ENCODE measurements around the gene LIPA.

GRCh38 chr10:89185658-89186057 is 65.9 kb downstream of the LIPA start:
- TF ChIP-seq, protein P1, sequence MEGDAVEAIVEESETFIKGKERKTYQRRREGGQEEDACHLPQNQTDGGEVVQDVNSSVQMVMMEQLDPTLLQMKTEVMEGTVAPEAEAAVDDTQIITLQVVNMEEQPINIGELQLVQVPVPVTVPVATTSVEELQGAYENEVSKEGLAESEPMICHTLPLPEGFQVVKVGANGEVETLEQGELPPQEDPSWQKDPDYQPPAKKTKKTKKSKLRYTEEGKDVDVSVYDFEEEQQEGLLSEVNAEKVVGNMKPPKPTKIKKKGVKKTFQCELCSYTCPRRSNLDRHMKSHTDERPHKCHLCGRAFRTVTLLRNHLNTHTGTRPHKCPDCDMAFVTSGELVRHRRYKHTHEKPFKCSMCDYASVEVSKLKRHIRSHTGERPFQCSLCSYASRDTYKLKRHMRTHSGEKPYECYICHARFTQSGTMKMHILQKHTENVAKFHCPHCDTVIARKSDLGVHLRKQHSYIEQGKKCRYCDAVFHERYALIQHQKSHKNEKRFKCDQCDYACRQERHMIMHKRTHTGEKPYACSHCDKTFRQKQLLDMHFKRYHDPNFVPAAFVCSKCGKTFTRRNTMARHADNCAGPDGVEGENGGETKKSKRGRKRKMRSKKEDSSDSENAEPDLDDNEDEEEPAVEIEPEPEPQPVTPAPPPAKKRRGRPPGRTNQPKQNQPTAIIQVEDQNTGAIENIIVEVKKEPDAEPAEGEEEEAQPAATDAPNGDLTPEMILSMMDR (IDR thresholded peaks at IDR 0.05), result no peak
- no peak for TF ChIP-seq POLR2A (IDR thresholded peaks at IDR 0.05)

All from body of pancreas (tissue), 4 donors.